Liver (tissue), 3 donors: Measurements from ENCODE around the gene COG4.

Source experiments
- CTCF ChIP-seq: fragments of 150-350 bp; IDR thresholded peaks from 2 replicates; pipeline ENCODE4 v1.5.1; 2017; ENCODE audit warnings: improper control_type of control experiment, low read depth, low read length; ENCODE audit not compliant: missing input control
- RAD21 ChIP-seq, 2 donors: IDR thresholded peaks; 2 replicates each; pipeline ENCODE4 v1.6.1; 2016; ENCODE audit warnings: antibody characterized with exemption in 2 of 2, mild to moderate bottlenecking in 2 of 2
- SP1 ChIP-seq: IDR thresholded peaks from 2 replicates; pipeline ENCODE4 v1.6.1; 2018; ENCODE audit warnings: antibody characterized with exemption, mild to moderate bottlenecking
- TF ChIP-seq, protein P1 (sequence below): IDR thresholded peaks from 2 replicates; pipeline ENCODE4 v1.6.1; 2016; ENCODE audit warnings: antibody characterized with exemption
- donor health status: healthy.
- donor health status: healthy.

- TF ChIP-seq CTCF (no peak), SP1 (no peak), RAD21 (IDR thresholded peaks at IDR 0.05) (no peak)
- TF ChIP-seq, protein P1, sequence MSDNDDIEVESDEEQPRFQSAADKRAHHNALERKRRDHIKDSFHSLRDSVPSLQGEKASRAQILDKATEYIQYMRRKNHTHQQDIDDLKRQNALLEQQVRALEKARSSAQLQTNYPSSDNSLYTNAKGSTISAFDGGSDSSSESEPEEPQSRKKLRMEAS = no peak
Observed at GRCh38 chr16:70455910-70456309, 67.4 kb downstream of the COG4 start.
